CD14-positive monocyte (primary cell): ENCODE results near the gene ACHE. TPM values are rescaled to one million over a fixed set of nuclear protein-coding genes. Genes with fewer than 3 reads are reported as not detected.

Experiments used
- DNase-seq, 3 donors: peaks; one replicate each; pipeline ENCODE4 v3.0.0-alpha.2; 2011 to 2022
- H2AFZ ChIP-seq: 2 replicates; pipeline ENCODE4 v1.6.0; 2012; ENCODE audit warnings: mild to moderate bottlenecking, low read depth, low read length, inconsistent platforms; ENCODE audit not compliant: insufficient read depth, poor library complexity, severe bottlenecking
- H3K27ac ChIP-seq, 2 donors: 1 replicate in 1 of 2; 2 replicates in 1 of 2; pipeline ENCODE4 v1.5.1; 2012 to 2013; ENCODE audit warnings: low read length in 2 of 2, control low read depth in 1 of 2, inconsistent platforms in 1 of 2, low read depth in 1 of 2, mild to moderate bottlenecking in 1 of 2
- H3K27me3 ChIP-seq, 2 donors: one replicate each; pipeline versions ENCODE4 v1.6.0 to v1.6.1; 2011 to 2013; ENCODE audit warnings: low read length in 2 of 2; ENCODE audit not compliant: control insufficient read depth in 2 of 2, insufficient read depth in 2 of 2
- H3K36me3 ChIP-seq, 2 donors: replicated peaks in 1 of 2; 1 replicate in 1 of 2; 2 replicates in 1 of 2; pipeline versions ENCODE4 v1.5.1 to v1.6.1; 2012 to 2013; ENCODE audit warnings: low read length in 2 of 2, control low read depth in 1 of 2, inconsistent platforms in 1 of 2, mild to moderate bottlenecking in 1 of 2; ENCODE audit not compliant: insufficient read depth in 2 of 2, control insufficient read depth in 1 of 2
- H3K4me1 ChIP-seq, 2 donors: 1 replicate in 1 of 2; 2 replicates in 1 of 2; pipeline versions ENCODE4 v1.5.1 to v1.6.1; 2012 to 2013; ENCODE audit warnings: low read length in 2 of 2, control low read depth in 1 of 2, inconsistent platforms in 1 of 2, mild to moderate bottlenecking in 1 of 2, moderate library complexity in 1 of 2; ENCODE audit not compliant: insufficient read depth in 2 of 2, control insufficient read depth in 1 of 2
- H3K4me2 ChIP-seq: replicated peaks from 2 replicates; pipeline ENCODE3; 2012; ENCODE audit warnings: low read length, moderate library complexity, mild to moderate bottlenecking; ENCODE audit not compliant: poor library complexity, severe bottlenecking; ENCODE audit errors: extremely low read depth
- H3K4me3 ChIP-seq, 3 experiments: fragments of 200-600 bp in 1 of 3; sonication (generic) in 1 of 3; replicated peaks in 1 of 3; 1 replicate in 2 of 3; 2 replicates in 1 of 3; pipeline ENCODE4 v1.5.1; 2011 to 2013; ENCODE audit warnings: low read length in 3 of 3, mild to moderate bottlenecking in 3 of 3, control low read depth in 2 of 3, low read depth in 2 of 3, inconsistent platforms in 1 of 3, moderate library complexity in 1 of 3
- H3K79me2 ChIP-seq: 2 replicates; pipeline ENCODE4 v1.6.0; 2012; ENCODE audit warnings: mild to moderate bottlenecking, control low read depth, inconsistent platforms, low read length, moderate library complexity; ENCODE audit not compliant: insufficient read depth
- H3K9ac ChIP-seq: 2 replicates; pipeline ENCODE4 v1.6.0; 2017; ENCODE audit warnings: low read length, mild to moderate bottlenecking; ENCODE audit not compliant: insufficient read depth, poor library complexity, severe bottlenecking
- H3K9me3 ChIP-seq, 2 donors: replicated peaks in 1 of 2; 1 replicate in 1 of 2; 2 replicates in 1 of 2; pipeline versions ENCODE4 v1.5.1 to v1.6.1; 2012 to 2013; ENCODE audit warnings: low read length in 2 of 2, control low read depth in 1 of 2; ENCODE audit not compliant: control insufficient read depth in 1 of 2, insufficient read depth in 1 of 2
- H4K20me1 ChIP-seq: 2 replicates; pipeline ENCODE4 v1.6.0; 2012; ENCODE audit warnings: mild to moderate bottlenecking, low read length, control low read depth, moderate library complexity; ENCODE audit not compliant: insufficient read depth
- H3K27ac Mint-ChIP-seq, 7 donors: one replicate each; pipeline ENCODE4 v1.8.0; 2020; ENCODE audit warnings: mild to moderate bottlenecking in 7 of 7, mixed read lengths in 7 of 7, moderate library complexity in 6 of 7, inconsistent platforms in 2 of 7
- H3K27me3 Mint-ChIP-seq, 3 donors: one replicate each; pipeline ENCODE4 v1.8.0; 2021 to 2022; ENCODE audit warnings: low read depth in 3 of 3, mild to moderate bottlenecking in 3 of 3, mixed read lengths in 3 of 3, moderate library complexity in 3 of 3, inconsistent platforms in 1 of 3
- H3K36me3 Mint-ChIP-seq, 2 donors: one replicate each; pipeline ENCODE4 v1.8.0; 2020; ENCODE audit warnings: mixed read lengths in 2 of 2, inconsistent platforms in 1 of 2, mild to moderate bottlenecking in 1 of 2
- H3K4me1 Mint-ChIP-seq: one replicate; pipeline ENCODE4 v1.8.0; 2020; ENCODE audit warnings: mild to moderate bottlenecking, mixed read lengths
- H3K4me3 Mint-ChIP-seq, 2 donors: one replicate each; pipeline ENCODE4 v1.8.0; 2020; ENCODE audit warnings: mild to moderate bottlenecking in 2 of 2, mixed read lengths in 2 of 2, moderate library complexity in 1 of 2
- H3K9me3 Mint-ChIP-seq, 7 donors: one replicate each; pipeline ENCODE4 v1.8.0; 2020 to 2022; ENCODE audit warnings: mixed read lengths in 7 of 7, mild to moderate bottlenecking in 6 of 7, moderate library complexity in 6 of 7, inconsistent platforms in 2 of 7
- CTCF ChIP-seq: fragments of 200-600 bp; IDR thresholded peaks from one replicate; pipeline ENCODE4 v1.8.0; 2022; ENCODE audit warnings: antibody characterized with exemption, mild to moderate bottlenecking
- WGBS: methylation state at CpG from one replicate; pipeline ENCODE4 v1.1.5; 2013; ENCODE audit warnings: missing lambda C conversion rate; ENCODE audit not compliant: insufficient coverage; 5-methylcytosine and 5-hydroxymethylcytosine counted together
- intact Hi-C, 2 donors: fragments of 100-400 bp; cut with micrococcal nuclease; formaldehyde crosslinking; loops; one replicate each; pipeline versions ENCODE4 v1.15.0 to v1.15.1; 2023
- polyA plus RNA-seq, 3 donors: library from polyadenylated mRNA; depleted of rRNA in 1 of 3; unstranded in 2 of 3; stranded (reverse) in 1 of 3; fragments of 300-500 nt in 2 of 3; fragments of >200 nt in 1 of 3; fragmentation: Illumina TruSeq in 2 of 3; gene quantifications; 1 replicate in 2 of 3; 2 replicates in 1 of 3; pipeline ENCODE4 v1.2.3, GENCODE V29; 2012 to 2021

Gene ACHE
- polyA plus RNA-seq, 3 donors, result 0.19 TPM; not detected in 2

DNA sequence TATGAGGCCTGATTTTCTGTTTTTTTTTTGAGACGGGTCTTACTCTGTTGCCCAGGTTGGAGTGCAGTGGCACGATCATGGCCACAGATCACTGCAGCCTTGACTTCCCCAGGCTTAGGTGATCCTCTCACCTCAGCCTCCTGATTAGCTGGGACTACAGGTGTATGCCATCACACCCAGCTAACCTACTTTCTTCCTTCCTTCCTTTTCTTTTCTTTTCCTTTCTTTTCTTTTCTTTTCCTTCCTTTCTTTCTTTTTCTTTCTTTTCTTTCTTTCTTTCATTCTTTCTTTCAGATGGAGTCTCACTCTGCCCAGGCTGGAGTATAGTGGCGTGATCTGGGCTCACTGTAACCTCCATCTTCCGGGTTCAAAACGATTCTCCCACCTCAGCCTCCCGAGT, 17.0 kb downstream of the ACHE start:
- intact Hi-C loops, result no loop called here
- DNase-seq, result no peak
- Mint-ChIP-seq H3K4me1 (peaks cover 26% of the 10 kb centered on the region), H3K27ac (peak overlapping the region in 1 of 7 donors; percentile 76), H3K4me3 (no peak overlapping the region), H3K36me3 (peaks cover 60 to 68% of the 10 kb centered on the region in 2 donors), H3K27me3 (peaks cover 0 to 6% (median 0%) of the 10 kb centered on the region in 3 donors), H3K9me3 (peaks cover 0 to 5% (median 0%) of the 10 kb centered on the region in 7 donors)
- H3K9ac ChIP-seq, result no peak overlapping the region
- H2AFZ ChIP-seq, result no peak overlapping the region
- no peak overlapping the region for H3K27ac ChIP-seq
- H3K79me2 ChIP-seq, result peaks cover 69% of the 10 kb centered on the region
- H3K4me1 ChIP-seq, result peaks cover 22 to 30% of the 10 kb centered on the region in 2 donors
- peaks cover 80% of the 10 kb centered on the region for H4K20me1 ChIP-seq
- no peaks in the 10 kb centered on the region for H3K27me3 ChIP-seq
- TF ChIP-seq CTCF, result no peak
- no peak overlapping the region for H3K4me2 ChIP-seq
- WGBS, result 100% methylated on average over 4 of the region's 6 CpGs
- H3K4me3 ChIP-seq, result no peak overlapping the region
- peaks cover 32 to 62% of the 10 kb centered on the region in 2 donors for H3K36me3 ChIP-seq
- no peaks in the 10 kb centered on the region for H3K9me3 ChIP-seq

DNA sequence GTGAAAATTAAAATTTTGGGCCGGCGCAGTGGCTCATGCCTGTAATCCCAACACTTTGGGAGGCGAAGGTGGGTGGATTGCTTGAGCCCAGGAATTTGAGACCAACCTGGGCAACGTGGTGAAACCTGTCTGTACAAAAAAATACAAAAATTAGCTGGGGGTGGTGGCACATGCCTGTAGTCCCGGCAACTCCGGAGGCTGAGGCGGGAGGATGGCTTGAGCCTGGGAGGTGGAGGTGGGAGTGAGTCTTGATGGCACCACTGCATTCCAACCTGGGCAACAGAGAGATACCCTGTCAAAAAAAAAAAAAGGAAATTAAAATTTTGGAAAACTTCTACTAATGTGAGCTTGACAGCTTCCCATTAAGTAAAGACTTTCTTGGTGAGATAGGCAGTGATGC, 17.7 kb downstream of the ACHE start:
- Mint-ChIP-seq H3K27me3 (peaks cover 0 to 5% (median 0%) of the 10 kb centered on the region in 3 donors), H3K27ac (peak overlapping the region in 1 of 7 donors; percentile 70), H3K4me1 (peaks cover 26% of the 10 kb centered on the region), H3K4me3 (no peak overlapping the region), H3K9me3 (peaks cover 0 to 5% (median 0%) of the 10 kb centered on the region in 7 donors), H3K36me3 (peaks cover 56 to 65% of the 10 kb centered on the region in 2 donors)
- no peak overlapping the region for H3K9ac ChIP-seq
- no peak overlapping the region for H3K27ac ChIP-seq
- no peaks in the 10 kb centered on the region for H3K27me3 ChIP-seq
- peaks cover 22 to 31% of the 10 kb centered on the region in 2 donors for H3K4me1 ChIP-seq
- H3K36me3 ChIP-seq, result peaks cover 25 to 55% of the 10 kb centered on the region in 2 donors
- no peak overlapping the region for H2AFZ ChIP-seq
- 80% methylated on average over 7 of the region's 7 CpGs for WGBS
- intact Hi-C loops, result no loop called here
- no peak overlapping the region for H3K4me3 ChIP-seq
- no peak for DNase-seq
- H3K4me2 ChIP-seq, result no peak overlapping the region
- peaks cover 69% of the 10 kb centered on the region for H3K79me2 ChIP-seq
- H4K20me1 ChIP-seq, result peaks cover 75% of the 10 kb centered on the region
- no peak for TF ChIP-seq CTCF
- H3K9me3 ChIP-seq, result no peaks in the 10 kb centered on the region
